Inferior parietal cortex (tissue), 1 donor: Measurements from ENCODE around the gene WDR46.
A peak's percentile ranks its signal among the peaks of the same experiment; 100 is the strongest.

Experiments used
- DNase-seq: peaks from one replicate; pipeline ENCODE4 v3.0.0-alpha.2; 2016; ENCODE audit errors: extremely low spot score

Gene WDR46

GRCh38 chr6:33288921-33289783 is at the start of gene WDR46, which contains the start of gene PFDN6:
Gene WDR46, minus strand, starts transcription at chr6:33289239. Its CDS starts 69 bp downstream, at chr6:33289170.
Gene PFDN6, plus strand, starts transcription at chr6:33289601. Its CDS starts 256 bp downstream, at chr6:33289857.
- DNase-seq: peak; percentile 100

DNA sequence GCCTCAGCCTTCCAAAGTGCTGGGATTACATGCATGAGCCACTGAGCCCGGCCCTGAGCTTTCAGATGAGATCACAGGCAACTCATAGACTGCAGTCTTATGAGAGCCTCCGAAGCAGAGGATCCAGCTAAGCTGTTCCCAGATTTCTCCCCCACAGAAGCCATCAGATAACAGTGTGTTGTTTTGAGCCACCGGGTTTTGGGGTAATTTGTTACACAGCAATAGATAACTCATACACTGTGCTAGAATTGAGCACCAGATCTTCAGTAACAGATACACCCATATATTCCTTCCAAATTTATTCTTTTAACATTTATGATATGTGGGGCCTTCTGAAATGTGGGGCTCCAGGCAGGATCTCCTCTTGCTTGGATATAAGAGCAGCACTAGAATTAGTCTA is 47.5 kb upstream of the WDR46 start:
- no peak for DNase-seq

DNA sequence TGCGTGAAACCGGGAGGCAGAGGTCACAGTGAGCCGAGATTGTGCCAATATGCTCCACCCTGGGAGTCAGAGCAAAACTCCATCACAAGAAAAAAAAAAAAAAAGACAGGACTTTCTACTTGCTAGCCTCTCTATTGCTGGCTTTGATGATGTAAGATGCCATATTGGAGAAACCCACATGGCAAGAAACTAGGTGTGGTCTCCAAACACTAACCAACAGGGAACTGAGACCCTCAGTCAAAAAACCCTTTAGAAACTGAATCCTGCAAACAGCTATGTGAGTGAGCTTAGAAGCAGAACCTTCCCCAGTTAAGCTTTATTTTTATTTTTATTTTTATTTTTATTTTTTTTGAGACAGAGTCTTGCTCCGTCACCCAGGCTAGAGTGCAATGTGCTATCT is 46.9 kb upstream of the WDR46 start:
- DNase-seq: no peak

DNA sequence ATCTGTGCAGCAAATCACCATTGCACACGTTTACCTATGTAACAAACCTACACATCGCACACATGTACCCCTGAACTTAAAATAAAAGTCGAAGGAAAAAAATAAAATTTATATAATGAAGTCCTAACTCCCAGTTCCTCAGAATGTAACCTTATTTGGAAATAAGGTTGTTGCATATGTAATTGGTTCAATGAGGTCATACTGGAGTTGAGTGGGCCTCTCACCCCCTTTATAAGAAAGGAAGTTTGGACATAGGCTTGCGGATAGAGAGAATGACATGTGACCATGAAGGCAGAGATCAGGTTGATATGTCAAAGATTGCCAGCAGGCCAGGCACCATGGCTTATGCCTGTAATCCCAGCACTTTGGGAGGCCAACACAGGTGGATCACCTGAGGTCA is 44.6 kb upstream of the WDR46 start:
- DNase-seq: no peak

- DNase-seq: no peak
Measured at GRCh38 chr6:33330736-33331135, 41.7 kb upstream of the WDR46 start.

DNA sequence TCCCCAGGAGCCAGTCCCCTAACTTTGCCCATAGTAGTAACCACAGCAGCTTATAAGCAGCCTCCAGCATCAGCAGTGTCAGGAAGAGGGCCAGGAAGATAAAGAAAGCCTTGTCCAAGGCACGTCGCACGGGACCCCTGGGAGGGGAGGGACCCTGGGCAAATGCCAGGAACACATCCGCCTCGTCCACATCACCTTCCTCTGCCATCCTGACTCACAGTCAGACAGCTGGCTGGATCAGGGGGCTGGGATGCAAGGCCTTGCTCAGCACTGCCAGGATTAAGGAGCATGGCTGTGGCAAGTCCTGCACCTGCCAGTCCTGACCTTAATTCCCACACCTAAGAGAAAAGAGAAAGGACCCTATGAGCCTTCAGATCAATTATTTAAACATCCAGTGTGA is 40.0 kb upstream of the WDR46 start:
- DNase-seq: no peak

GRCh38 chr6:33324125-33324524 is 35.1 kb upstream of the WDR46 start:
- no peak for DNase-seq

DNA sequence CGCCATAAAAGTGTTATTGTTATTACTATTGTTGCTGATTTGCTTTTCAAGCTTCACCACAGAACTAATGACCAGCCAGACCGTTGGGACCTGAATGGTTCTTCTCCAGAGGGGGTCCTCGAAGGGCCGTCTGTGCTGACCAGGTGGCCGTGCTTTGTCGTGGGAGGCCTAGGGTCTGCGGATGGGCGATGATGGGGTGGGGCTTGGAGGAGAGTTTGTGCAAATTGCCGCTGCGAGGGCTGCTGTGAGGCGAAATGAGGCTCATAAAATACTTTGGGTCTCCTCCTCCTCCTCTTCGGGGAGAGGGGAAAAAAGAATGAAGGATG is 34.5 kb upstream of the WDR46 start:
- no peak for DNase-seq

DNA sequence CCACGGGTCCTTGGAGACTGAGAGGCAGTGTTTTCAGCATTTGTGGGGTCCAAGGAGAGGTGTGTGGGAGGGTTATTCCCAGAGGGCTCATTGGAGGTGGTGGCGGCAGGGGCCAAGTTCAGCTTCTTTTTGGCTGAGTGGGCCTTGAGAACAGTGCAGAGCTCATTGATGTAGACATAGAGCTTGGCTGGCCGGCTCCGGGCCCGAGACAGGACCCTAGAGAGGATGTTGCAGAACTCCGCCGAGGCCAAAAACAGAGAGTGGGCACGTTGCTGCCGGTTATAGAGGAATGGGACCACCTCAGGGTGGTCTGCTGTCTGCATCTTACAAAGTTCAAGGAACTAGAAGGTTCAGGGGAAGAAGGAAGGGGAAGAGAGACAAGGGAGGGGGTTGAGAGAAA is 32.2 kb upstream of the WDR46 start:
- DNase-seq: no peak

- DNase-seq: no peak
Measured at GRCh38 chr6:33320315-33321181, 31.5 kb upstream of the WDR46 start.

- DNase-seq: no peak
Measured at GRCh38 chr6:33319939-33320314, 30.9 kb upstream of the WDR46 start.

DNA sequence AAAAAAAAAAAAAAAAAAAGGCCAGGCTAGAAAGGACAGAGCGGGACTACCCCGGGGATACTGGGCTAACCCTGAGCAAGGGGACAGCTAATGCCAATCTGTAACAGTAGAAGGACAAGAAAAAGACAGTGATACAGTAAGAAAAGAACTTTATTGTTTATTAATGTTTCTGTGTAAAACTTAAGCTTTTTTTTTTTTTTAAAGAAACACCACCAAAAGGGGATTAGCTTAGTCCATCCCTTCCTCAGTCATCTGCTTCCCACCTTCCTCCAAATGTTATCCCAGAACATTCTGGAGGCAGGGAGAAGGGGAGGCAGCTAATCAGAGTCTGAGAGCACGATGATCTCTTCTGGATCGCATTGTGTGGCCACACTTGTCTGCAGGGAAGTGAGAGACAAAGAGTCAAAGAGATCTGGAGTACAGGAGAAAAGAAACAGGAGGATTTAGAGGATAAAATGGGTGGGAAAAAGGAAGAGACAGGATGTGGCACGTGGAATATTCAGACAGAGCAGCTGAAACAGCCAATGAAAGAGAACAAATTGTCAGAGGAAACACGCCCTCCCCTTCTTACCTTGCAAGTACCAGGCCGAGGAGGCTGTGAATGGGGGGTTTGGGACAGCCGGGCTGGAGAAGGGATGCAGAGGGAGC is 29.5 kb upstream of the WDR46 start:
- DNase-seq: no peak

- peak; percentile 98 for DNase-seq
Measured at GRCh38 chr6:33317669-33318425, 28.8 kb upstream of the WDR46 start, which contains the start of gene ZBTB22. Gene ZBTB22, minus strand, starts transcription at chr6:33317744. Its CDS starts 828 bp downstream, at chr6:33316916.

- DNase-seq: no peak
Measured at GRCh38 chr6:33317419-33317668, 28.3 kb upstream of the WDR46 start.

- DNase-seq: no peak
Measured at GRCh38 chr6:33316603-33317418, 27.8 kb upstream of the WDR46 start.

GRCh38 chr6:33315793-33316602 is 27.0 kb upstream of the WDR46 start:
- DNase-seq: no peak

GRCh38 chr6:33314943-33315792 is 26.1 kb upstream of the WDR46 start:
- DNase-seq: no peak

DNA sequence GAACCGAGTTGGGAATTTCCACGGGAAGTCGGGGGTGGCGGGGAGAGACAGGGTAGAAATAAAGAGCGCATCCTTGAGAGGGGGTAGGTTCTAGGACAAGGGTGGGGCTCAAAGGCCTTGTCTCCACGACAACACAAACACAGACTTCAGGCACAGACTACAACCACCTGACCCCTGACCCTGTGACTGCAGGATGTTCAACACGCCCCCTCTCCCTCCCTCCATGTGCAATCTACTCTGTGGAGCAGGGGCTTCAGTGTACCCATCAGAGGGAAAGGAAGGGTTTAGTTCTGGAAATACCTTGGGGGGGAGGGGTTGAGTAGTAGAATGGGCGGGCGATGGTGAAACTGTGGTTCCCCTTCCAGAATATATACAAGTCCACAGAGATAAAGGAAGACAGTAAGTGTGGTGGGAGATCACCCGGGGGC is 25.5 kb upstream of the WDR46 start:
- DNase-seq: peak; percentile 48
